Thymus (tissue), 14 donors: ENCODE results near the gene MYH7B. TPM values are rescaled to one million over a fixed set of nuclear protein-coding genes. Genes with fewer than 3 reads are reported as not detected.
A peak's percentile ranks its signal among the peaks of the same experiment; 100 is the strongest.

Experiments
- DNase-seq, 9 donors: peaks; one replicate each; pipeline ENCODE4 v3.0.0-alpha.2; 2013; ENCODE audit warnings: low spot score in 9 of 9, low read depth in 6 of 9, missing footprints in 1 of 9
- H3K27ac ChIP-seq, 2 donors: one replicate each; pipeline ENCODE4 v1.5.1; 2013; ENCODE audit warnings: control low read depth in 1 of 2, low read depth in 1 of 2, low read length in 1 of 2, mild to moderate bottlenecking in 1 of 2, moderate library complexity in 1 of 2
- H3K27me3 ChIP-seq, 2 donors: one replicate each; pipeline ENCODE4 v1.5.1; 2013; ENCODE audit warnings: low read length in 1 of 2; ENCODE audit not compliant: control insufficient read depth in 2 of 2, insufficient read depth in 1 of 2
- H3K36me3 ChIP-seq, 2 donors: one replicate each; pipeline ENCODE4 v1.5.1; 2013; ENCODE audit warnings: low read length in 1 of 2, mild to moderate bottlenecking in 1 of 2, moderate library complexity in 1 of 2; ENCODE audit not compliant: control insufficient read depth in 2 of 2, insufficient read depth in 2 of 2
- H3K4me1 ChIP-seq, 2 donors: one replicate each; pipeline ENCODE4 v1.5.1; 2013; ENCODE audit warnings: low read length in 2 of 2; ENCODE audit not compliant: control insufficient read depth in 2 of 2, insufficient read depth in 2 of 2
- H3K4me3 ChIP-seq, 2 donors: one replicate each; pipeline ENCODE4 v1.5.1; 2013; ENCODE audit warnings: low read length in 2 of 2, control low read depth in 1 of 2, mild to moderate bottlenecking in 1 of 2
- H3K9me3 ChIP-seq, 2 donors: one replicate each; pipeline ENCODE4 v1.5.1; 2013; ENCODE audit warnings: low read length in 1 of 2, mild to moderate bottlenecking in 1 of 2; ENCODE audit not compliant: control insufficient read depth in 2 of 2, insufficient read depth in 1 of 2
- WGBS: extraction: QIAGEN DNeasy Blood & Tissue Kit; methylation state at CpG from one replicate; pipeline ENCODE4 v1.1.7; 2013; 5-methylcytosine and 5-hydroxymethylcytosine counted together
- long read RNA-seq, 10 donors: transcript quantifications; one replicate each; lab custom pipeline, GENCODE V29; 2026
- polyA plus RNA-seq: library from polyadenylated mRNA; stranded (reverse); fragments of 200-250 nt; gene quantifications from one replicate; pipeline ENCODE4 v1.2.3, GENCODE V29; 2013
- total RNA-seq: library from RNA; stranded (reverse); fragments of 120-200 nt; gene quantifications from one replicate; pipeline ENCODE4 v1.2.4, GENCODE V29; 2013
- donor health status: healthy.

Gene MYH7B
- total RNA-seq, result 0.09 TPM
- 1.8 TPM for polyA plus RNA-seq
- long read RNA-seq, donor 1, result 0 reads
- long read RNA-seq, donor 2, partial matches to known transcripts, result 36 of 78 reads
- long read RNA-seq, donor 2, other reads (novel, unspliced or antisense), result 42 of 78 reads
- long read RNA-seq, donor 3, result 0 reads
- long read RNA-seq, donor 4, partial matches to known transcripts, result 6 of 19 reads
- long read RNA-seq, donor 4, other reads (novel, unspliced or antisense), result 13 of 19 reads
- long read RNA-seq, donor 5, partial matches to known transcripts, result 31 of 31 reads
- long read RNA-seq, donor 5, other reads (novel, unspliced or antisense), result 0 of 31 reads
- long read RNA-seq, donor 6, result 0 reads
- long read RNA-seq, donor 7, partial matches to known transcripts, result 69 of 82 reads
- long read RNA-seq, donor 7, other reads (novel, unspliced or antisense), result 13 of 82 reads
- long read RNA-seq, donor 8, result 0 reads
- long read RNA-seq, donor 9, partial matches to known transcripts, result 9 of 9 reads
- long read RNA-seq, donor 9, other reads (novel, unspliced or antisense), result 0 of 9 reads
- long read RNA-seq, donor 10, partial matches to known transcripts, result 53 of 53 reads
- long read RNA-seq, donor 10, other reads (novel, unspliced or antisense), result 0 of 53 reads

DNA sequence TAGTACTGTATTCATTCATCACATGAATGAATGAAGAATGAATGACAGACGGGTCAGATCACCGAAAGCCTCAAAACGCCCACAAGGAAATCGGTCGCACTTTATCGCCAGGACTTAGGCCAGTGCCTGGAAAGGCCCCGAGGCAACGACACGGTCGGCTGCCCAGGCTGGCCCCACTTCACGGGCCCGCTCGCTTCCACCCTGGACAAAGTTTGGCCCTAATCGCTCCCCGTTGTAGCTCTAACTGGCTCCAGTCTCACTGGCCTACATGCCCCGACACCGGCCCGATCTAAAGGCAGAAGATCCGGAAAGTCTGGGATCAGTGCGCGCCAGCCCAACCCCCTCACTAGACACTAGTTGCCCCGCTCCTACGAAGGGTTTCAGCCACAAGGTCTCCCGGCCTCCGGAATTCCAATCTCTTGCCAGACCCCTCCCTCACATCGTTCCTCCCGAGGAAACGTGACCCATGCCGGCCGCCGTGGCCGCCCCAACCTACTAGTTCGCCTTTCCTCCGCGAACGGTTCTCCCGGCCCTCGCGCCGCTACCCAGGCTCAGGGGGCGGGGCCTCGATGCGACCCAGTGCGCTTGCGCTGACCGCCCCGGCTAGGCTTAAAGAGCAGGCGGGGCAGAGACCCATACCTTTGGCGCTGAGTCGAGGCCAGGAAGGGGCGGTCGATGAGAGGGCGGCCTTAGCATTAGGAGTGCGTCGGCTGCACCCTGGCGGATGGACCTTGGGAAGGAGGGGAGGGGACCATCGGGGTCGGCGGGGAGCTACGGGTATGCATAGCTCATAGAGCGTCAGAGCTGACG, at the start of gene MYH7B, which contains the start of gene GSS:
MYH7B (plus strand) TSS at position 638 of the 810 bp plus-strand sequence. CDS start 22,138 bp downstream, outside the sequence.
GSS (minus strand) TSS at position 576 of the 810 bp plus-strand sequence. CDS start 3,954 bp downstream, outside the sequence.
- WGBS, result under 1% methylated on average over 62 of the region's 62 CpGs
- Histone ChIP-seq H3K36me3 (no peaks in the 10 kb centered on the region), H3K4me3 (peak within 1 kb of the TSS; percentile 58 to 85), H3K27me3 (no peaks in the 10 kb centered on the region), H3K9me3 (no peaks in the 10 kb centered on the region), H3K27ac (peak within 1 kb of the TSS; percentile 57 to 73), H3K4me1 (peaks cover 7 to 16% of the 10 kb centered on the region in 2 donors)
- peak; percentile 70 to 96 (median 90) for DNase-seq

DNA sequence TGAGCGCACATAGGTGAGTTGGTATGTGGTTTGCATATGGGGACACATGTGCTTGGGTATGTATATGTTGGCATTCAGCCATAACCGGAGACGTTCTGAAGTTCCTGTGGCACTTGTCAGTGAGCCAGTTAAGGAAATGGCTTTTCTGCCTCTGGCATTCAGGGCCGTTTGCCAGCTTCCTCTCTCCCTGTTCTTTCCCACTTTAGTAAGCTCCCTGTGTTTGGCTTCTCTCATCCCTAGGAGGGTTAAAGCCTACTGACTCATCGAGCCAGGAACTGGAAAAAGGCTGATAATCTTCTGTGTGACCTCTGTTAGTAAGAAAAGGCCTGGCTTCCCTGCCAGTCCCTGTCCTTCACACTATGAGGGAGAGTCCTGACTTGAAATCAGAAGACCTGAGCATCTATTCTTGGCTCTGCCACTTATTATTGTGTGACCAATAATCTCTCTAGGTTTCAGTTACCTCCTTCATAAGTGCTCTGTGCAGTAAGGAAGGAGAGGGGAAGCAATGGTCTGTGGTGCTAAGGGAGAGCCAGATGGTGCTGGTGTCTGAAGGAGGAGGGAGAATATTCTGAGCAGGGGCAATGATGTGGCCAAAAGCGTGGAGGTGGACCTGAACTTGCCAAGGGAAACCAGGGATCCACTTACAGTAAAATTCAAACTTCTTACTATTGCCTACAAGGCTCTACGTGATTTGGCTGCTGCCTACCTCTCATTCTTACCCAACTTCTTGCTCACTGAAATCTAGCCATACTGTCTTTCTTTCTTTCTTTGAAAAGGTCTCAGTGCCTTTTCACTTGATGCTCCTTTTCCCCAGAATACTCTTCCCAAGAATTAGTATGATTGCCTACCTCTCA, 47.8 kb upstream of the MYH7B start:
- no peak overlapping the region for H3K27ac ChIP-seq

DNA sequence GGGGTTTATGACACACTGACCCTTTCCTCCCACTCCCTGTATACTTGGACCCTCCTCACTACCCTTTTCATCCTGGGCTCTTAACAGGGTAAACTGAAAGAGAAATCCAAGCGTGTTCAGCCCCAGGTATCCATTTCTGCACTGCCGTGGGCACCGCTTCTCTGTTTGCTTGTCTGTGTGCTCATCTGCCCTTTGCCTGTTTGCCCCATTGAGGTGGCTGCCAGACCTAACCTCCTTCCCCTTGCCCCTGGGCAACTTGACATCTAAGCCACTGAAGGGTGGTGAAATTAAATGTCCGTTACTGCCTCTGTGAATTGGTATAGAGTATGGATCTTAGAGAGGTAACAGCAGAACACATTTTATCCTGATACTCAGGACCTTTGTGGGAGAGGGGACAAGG, 40.5 kb upstream of the MYH7B start:
- Histone ChIP-seq H3K4me3 (no peak overlapping the region), H3K36me3 (no peaks in the 10 kb centered on the region), H3K4me1 (peaks cover 7 to 13% of the 10 kb centered on the region in 2 donors), H3K27me3 (no peaks in the 10 kb centered on the region), H3K9me3 (no peaks in the 10 kb centered on the region), H3K27ac (no peak overlapping the region)
- DNase-seq, result no peak
- 97% methylated on average over 4 of the region's 4 CpGs for WGBS

More for the DNA sequence above, 47.8 kb upstream of the MYH7B start:
- 34% methylated on average over 7 of the region's 7 CpGs for WGBS
- Histone ChIP-seq H3K36me3 (no peaks in the 10 kb centered on the region), H3K4me1 (peaks cover 2 to 6% of the 10 kb centered on the region in 2 donors), H3K9me3 (no peaks in the 10 kb centered on the region), H3K27me3 (no peaks in the 10 kb centered on the region), H3K4me3 (no peak overlapping the region)
- no peak for DNase-seq

DNA sequence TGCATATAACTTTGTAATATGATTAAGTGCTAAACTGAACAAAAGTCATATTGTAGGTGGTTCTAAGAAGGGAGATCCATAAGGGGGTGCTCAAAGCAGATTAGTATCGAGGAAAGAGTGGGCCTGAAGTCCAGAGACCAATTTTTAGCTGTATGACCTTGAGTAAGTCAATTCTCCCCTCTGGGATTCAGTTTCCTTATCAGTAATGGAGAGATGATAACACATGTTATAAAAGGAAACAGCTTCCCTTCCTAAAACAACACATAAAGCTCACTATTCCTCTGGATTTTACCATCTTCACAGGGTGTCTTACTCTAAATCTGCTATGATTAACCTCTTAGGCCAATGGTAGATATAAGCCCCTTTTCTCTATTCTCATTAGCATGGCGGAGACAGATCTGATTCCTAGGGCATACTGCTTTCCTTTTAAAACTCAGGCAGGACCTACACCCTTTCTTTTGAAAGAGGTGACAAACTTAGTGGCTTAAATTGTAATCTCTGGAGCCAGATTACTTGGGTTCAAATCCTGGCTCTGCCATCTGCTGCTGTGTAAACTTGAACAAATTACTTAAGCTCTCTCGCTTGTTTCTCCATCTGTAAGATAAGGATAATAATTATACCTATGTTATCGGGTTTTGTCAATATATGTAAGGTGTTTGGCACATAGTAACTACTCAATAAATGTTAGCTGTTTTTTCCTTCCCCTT, 39.8 kb upstream of the MYH7B start:
- DNase-seq, result no peak
- WGBS, result 95% methylated on average over 4 of the region's 4 CpGs
- Histone ChIP-seq H3K27me3 (no peaks in the 10 kb centered on the region), H3K36me3 (no peaks in the 10 kb centered on the region), H3K27ac (no peak overlapping the region), H3K4me1 (peaks cover 7 to 13% of the 10 kb centered on the region in 2 donors), H3K4me3 (no peak overlapping the region), H3K9me3 (no peaks in the 10 kb centered on the region)

DNA sequence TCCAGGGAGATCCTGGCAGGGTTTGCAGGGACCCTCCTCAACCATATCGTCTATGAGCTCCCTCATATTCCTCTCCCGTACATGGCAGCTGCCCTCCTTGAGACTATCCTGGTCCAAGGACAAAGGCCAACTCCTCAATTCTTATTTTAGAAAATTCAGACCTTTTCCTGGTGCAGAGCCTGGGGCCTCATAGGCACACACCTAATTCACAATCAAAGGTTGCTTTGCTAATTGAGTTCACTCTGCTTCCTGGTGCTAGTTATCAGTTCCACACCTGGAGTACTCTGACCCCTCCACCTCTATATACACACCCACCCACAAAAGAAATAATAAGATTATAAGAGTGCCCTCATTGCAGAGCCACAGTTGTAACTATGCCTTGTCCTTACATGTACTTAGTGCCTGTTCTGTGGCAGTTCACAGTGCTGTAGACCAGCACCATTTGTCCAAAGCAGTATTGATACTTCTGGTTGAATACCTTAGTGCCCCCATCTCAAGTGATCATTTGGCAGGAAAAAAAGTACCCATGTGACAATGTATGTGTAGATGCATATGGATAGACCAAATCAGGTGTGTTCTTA, 38.8 kb upstream of the MYH7B start:
- no peak overlapping the region for H3K4me3 ChIP-seq
- DNase-seq, result no peak
- no peaks in the 10 kb centered on the region for H3K9me3 ChIP-seq
- H3K27ac ChIP-seq, result no peak overlapping the region
- 96% methylated on average over 2 of the region's 2 CpGs for WGBS
- H3K36me3 ChIP-seq, result peaks cover 0 to 5% of the 10 kb centered on the region in 2 donors
- H3K4me1 ChIP-seq, result peaks cover 7 to 13% of the 10 kb centered on the region in 2 donors
- H3K27me3 ChIP-seq, result no peaks in the 10 kb centered on the region

DNA sequence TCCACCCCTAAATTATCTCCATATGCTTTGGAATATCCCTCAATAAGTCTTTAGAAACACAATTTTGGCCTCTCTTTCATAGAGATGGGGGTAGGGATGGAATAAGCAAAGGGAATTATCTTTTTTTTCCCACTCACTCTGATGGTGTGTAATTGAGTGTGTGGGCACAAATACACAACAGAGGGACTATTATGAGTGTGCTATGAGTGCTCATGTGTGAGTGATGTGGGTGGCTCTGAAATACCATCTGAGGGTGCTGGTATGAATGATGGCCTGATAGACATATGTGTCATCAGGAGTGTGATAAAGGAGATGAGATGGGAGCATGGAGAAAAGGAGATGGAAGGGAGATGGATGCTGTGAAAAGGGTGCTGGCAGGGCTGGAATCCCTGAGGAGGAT, 35.6 kb upstream of the MYH7B start:
- Histone ChIP-seq H3K4me1 (peaks cover 7 to 13% of the 10 kb centered on the region in 2 donors), H3K9me3 (no peaks in the 10 kb centered on the region), H3K36me3 (peaks cover 2 to 9% of the 10 kb centered on the region in 2 donors)

DNA sequence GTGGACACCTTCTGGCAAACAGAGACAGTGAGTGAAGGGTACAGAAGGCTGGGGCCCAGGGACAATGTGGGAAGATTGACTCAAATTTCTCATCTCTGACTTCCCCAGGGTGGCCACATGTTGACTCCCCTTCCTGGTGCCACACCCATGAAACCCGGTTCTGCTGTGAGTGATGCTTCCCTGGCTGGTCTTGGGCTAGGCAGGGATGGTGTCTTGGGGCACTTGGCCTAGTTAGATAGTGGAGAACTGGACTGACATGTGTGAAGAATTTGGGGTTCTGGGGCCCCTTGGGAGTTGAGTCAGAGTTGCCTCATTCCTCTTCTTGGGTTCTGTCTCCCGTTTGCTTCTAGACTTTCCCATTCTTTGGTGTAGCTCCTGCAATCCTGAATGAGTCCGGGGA, 34.2 kb upstream of the MYH7B start:
- Histone ChIP-seq H3K27me3 (no peaks in the 10 kb centered on the region), H3K27ac (no peak overlapping the region), H3K4me3 (no peak overlapping the region), H3K9me3 (no peaks in the 10 kb centered on the region), H3K36me3 (peaks cover 2 to 9% of the 10 kb centered on the region in 2 donors), H3K4me1 (peaks cover 17 to 27% of the 10 kb centered on the region in 2 donors)
- WGBS, result 94% methylated on average over 3 of the region's 3 CpGs
- no peak for DNase-seq

More for the DNA sequence above, 35.6 kb upstream of the MYH7B start:
- Histone ChIP-seq H3K27ac (no peak overlapping the region), H3K27me3 (no peaks in the 10 kb centered on the region), H3K4me3 (no peak overlapping the region)
- no peak for DNase-seq
